Measurements from ENCODE around the gene BOLA3.

Gene BOLA3

GRCh38 chr2:74147727-74148456 lies at the start of gene BOLA3:
Gene BOLA3 (minus strand): TSS chr2:74147912. CDS start chr2:74147874, 38 bp downstream.
- no peaks in the 10 kb centered on the region for H4K20me1 ChIP-seq (ENCODE audit: insufficient read depth)
- H3K27ac ChIP-seq = peak within 1 kb of the TSS; percentile 41; the same call in 1 of the 2 replicates

GRCh38 chr2:74197049-74197448 lies 49.3 kb upstream of the BOLA3 start:
- Histone ChIP-seq H3K79me2 (ENCODE audit: insufficient read depth, low read depth) (peaks cover 36% of the 10 kb centered on the region), H3K4me2 (no peak overlapping the region), H2AFZ (ENCODE audit: low read depth) (no peak overlapping the region), H3K36me3 (ENCODE audit: insufficient read depth) (no peaks in the 10 kb centered on the region; the same call in none of the 2 replicates), H3K4me1 (ENCODE audit: low read depth, poor library complexity, severe bottlenecking) (peaks cover 38% of the 10 kb centered on the region), H3K27ac (no peak overlapping the region), H3K9ac (no peak overlapping the region), H3K4me3 (IDR thresholded peaks at IDR 0.05; ENCODE audit: insufficient read depth, low read depth, low read length) (no peak overlapping the region), H4K20me1 (ENCODE audit: insufficient read depth) (peaks cover 24% of the 10 kb centered on the region), H3K27me3 (ENCODE audit: insufficient read depth, low read depth) (no peaks in the 10 kb centered on the region)
- no peak for TF ChIP-seq CTCF (conservative IDR thresholded peaks at IDR 0.05; ENCODE audit: low read depth, low read length)

More at GRCh38 chr2:74147727-74148456, at the start of gene BOLA3:
- peak within 1 kb of the TSS; percentile 75 for H3K9ac ChIP-seq
- TF ChIP-seq CTCF (conservative IDR thresholded peaks at IDR 0.05; ENCODE audit: low read depth, low read length) = peak; percentile 67
- H3K4me1 ChIP-seq (ENCODE audit: low read depth, poor library complexity, severe bottlenecking) = peaks cover 12% of the 10 kb centered on the region
- peak within 1 kb of the TSS; percentile 90 for H3K4me2 ChIP-seq
- no peak within 1 kb of the TSS for H3K4me3 ChIP-seq (IDR thresholded peaks at IDR 0.05; ENCODE audit: insufficient read depth, low read depth, low read length)
- peaks cover 12% of the 10 kb centered on the region; the same call in 1 of the 2 replicates for H3K79me2 ChIP-seq (ENCODE audit: insufficient read depth, low read depth)
- H3K27me3 ChIP-seq (ENCODE audit: insufficient read depth, low read depth) = no peaks in the 10 kb centered on the region
- H2AFZ ChIP-seq (ENCODE audit: low read depth) = peak within 1 kb of the TSS; percentile 84
- no peaks in the 10 kb centered on the region for H3K36me3 ChIP-seq (ENCODE audit: insufficient read depth)

GRCh38 chr2:74194799-74195198 lies 47.1 kb upstream of the BOLA3 start:
- no peak overlapping the region for H3K9ac ChIP-seq
- no peak for TF ChIP-seq CTCF (conservative IDR thresholded peaks at IDR 0.05; ENCODE audit: low read depth, low read length)
- no peaks in the 10 kb centered on the region for H3K36me3 ChIP-seq (ENCODE audit: insufficient read depth)
- peaks cover 34% of the 10 kb centered on the region for H3K4me1 ChIP-seq (ENCODE audit: low read depth, poor library complexity, severe bottlenecking)
- no peaks in the 10 kb centered on the region for H3K27me3 ChIP-seq (ENCODE audit: insufficient read depth, low read depth)
- H3K79me2 ChIP-seq (ENCODE audit: insufficient read depth, low read depth) = peaks cover 14% of the 10 kb centered on the region
- H2AFZ ChIP-seq (ENCODE audit: low read depth) = no peak overlapping the region
- no peak overlapping the region for H3K4me2 ChIP-seq
- no peak overlapping the region for H3K27ac ChIP-seq
- 0 out of 2 replicates have a peak, but pooled peaks cover 3% of the 10 kb centered on the region for H4K20me1 ChIP-seq (ENCODE audit: insufficient read depth)
- no peak overlapping the region for H3K4me3 ChIP-seq (IDR thresholded peaks at IDR 0.05; ENCODE audit: insufficient read depth, low read depth, low read length)

- no peaks in the 10 kb centered on the region for H4K20me1 ChIP-seq (ENCODE audit: insufficient read depth)
- H3K9ac ChIP-seq = no peak overlapping the region; the same call in 1 of the 2 replicates
- no peak overlapping the region for H3K4me3 ChIP-seq (IDR thresholded peaks at IDR 0.05; ENCODE audit: insufficient read depth, low read depth, low read length)
- H3K4me1 ChIP-seq (ENCODE audit: low read depth, poor library complexity, severe bottlenecking) = peaks cover 33% of the 10 kb centered on the region
- peak overlapping the region; percentile 47 for H3K4me2 ChIP-seq
- peak overlapping the region; percentile 20; the same call in 1 of the 2 replicates for H3K27ac ChIP-seq
- no peaks in the 10 kb centered on the region for H3K27me3 ChIP-seq (ENCODE audit: insufficient read depth, low read depth)
- H3K36me3 ChIP-seq (ENCODE audit: insufficient read depth) = no peaks in the 10 kb centered on the region
- H3K79me2 ChIP-seq (ENCODE audit: insufficient read depth, low read depth) = no peaks in the 10 kb centered on the region
- peak overlapping the region; percentile 47; the same call in 1 of the 2 replicates for H2AFZ ChIP-seq (ENCODE audit: low read depth)
- TF ChIP-seq CTCF (conservative IDR thresholded peaks at IDR 0.05; ENCODE audit: low read depth, low read length) = no peak
Observed at GRCh38 chr2:74191596-74192380, 44.1 kb upstream of the BOLA3 start.

All from KMS-11 (cell line).